Stimulated activated CD8-positive, alpha-beta memory T cell treated with anti-CD3 and anti-CD28 coated beads, Interleukin-15, amount 100 ng/mL, for 4 hours (primary cell): ENCODE data around the gene MED12L.
"Not testable (repeated sequence)": the region's sequence is repeated elsewhere in the genome, so short reads cannot be mapped to it uniquely, and the experiment has no call there.

Experiments used
- DNase-seq, 2 donors: peaks; one replicate each; pipeline ENCODE4 v3.0.0-alpha.2; 2020; ENCODE audit warnings: low read depth in 2 of 2

The MED12L gene

DNA sequence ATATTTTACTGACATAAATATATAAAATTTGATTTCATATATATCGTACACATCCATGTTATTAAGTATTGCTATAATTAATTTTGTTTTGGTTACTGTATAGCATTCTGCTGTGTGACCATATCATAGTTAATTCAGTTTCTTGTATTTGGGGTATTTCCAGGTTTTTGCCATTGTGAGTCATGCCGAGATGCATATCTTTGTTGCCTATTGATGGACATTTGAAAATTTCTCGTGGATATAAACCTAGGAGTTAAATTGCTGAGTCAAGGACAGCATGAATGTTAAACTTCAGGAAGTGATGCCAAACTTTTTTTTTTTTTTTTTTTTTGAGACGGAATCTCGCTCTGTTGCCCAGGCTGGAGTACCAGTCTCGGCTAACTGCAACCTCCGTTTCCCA is 151.3 kb downstream of the MED12L start:
- no peak for DNase-seq

DNA sequence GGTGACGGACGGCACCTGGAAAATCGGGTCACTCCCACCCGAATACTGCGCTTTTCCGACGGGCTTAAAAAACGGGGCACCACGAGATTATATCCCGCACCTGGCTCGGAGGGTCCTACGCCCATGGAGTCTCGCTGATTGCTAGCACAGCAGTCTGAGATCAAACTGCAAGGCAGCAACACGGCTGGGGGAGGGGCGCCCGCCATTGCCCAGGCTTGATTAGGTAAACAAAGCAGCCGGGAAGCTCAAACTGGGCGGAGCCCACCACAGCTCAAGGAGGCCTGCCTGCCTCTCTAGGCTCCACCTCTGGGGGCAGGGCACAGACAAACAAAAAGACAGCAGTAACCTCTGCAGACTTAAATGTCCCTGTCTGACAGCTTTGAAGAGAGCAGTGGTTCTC is 156.5 kb downstream of the MED12L start:
- DNase-seq: not testable (repeated sequence)

DNA sequence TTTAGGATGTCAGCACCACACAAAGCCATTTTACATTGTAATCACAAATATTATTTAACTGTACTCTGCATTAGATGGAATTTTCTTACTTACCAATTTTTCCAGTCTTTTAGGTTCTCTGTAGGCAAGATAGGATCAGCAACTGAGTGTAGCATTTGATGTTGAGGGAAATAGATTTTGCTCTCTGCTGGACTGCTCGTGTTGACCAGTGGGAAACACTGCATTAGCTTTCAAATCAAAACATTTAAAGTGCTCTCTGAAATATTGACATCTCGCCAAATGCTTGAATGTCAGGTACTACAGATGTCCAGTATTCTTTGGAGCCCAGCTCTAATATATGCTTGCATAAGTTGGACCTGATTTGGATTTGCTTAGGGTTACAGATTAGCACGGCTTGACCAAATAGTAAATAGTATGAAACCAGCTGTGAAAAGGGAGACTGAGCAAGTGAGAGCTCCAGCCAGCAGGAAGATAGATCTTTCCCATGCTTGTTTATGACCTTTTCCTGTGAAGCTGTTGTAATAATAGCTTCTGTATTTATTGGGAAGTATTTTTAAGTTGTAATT is 163.4 kb downstream of the MED12L start:
- DNase-seq: no peak

DNA sequence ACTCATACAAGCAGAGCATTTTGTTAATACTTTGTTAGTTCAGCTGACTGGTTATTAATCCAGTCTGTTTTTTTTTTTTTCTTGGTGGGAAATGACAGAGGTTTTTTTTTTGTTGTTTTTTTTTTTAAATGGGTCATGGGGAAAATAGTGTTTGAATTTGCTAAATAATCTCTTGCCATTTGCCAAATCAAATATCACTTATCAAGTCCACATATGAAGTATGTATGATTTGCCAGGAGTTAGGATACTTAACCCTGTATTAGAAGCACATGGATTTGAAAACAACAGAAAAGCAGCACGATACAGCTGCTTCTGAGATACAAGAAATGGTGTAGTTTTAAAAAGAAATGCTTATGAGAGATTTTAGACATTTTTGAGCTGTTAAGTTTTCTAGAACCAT is 171.3 kb downstream of the MED12L start:
- DNase-seq: no peak

DNA sequence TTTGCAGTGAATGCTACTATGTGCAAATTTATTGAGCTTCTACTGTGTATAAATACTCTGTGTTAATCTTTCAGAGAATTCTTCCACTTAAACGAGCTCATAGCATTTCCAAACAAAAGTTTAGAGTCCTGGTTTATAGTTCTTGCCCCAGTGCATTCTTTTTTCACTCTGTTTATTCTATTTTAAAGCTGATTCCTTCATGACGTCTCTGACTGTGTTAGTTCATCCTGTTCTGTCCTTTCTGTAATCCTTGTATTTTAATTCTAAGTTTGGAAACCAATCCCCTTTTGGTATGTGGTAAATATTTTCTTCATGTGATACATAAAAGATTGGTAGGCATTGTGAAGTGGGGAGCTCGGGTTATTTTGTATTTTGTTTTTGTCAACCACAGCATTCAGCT is 174.2 kb downstream of the MED12L start:
- no peak for DNase-seq

DNA sequence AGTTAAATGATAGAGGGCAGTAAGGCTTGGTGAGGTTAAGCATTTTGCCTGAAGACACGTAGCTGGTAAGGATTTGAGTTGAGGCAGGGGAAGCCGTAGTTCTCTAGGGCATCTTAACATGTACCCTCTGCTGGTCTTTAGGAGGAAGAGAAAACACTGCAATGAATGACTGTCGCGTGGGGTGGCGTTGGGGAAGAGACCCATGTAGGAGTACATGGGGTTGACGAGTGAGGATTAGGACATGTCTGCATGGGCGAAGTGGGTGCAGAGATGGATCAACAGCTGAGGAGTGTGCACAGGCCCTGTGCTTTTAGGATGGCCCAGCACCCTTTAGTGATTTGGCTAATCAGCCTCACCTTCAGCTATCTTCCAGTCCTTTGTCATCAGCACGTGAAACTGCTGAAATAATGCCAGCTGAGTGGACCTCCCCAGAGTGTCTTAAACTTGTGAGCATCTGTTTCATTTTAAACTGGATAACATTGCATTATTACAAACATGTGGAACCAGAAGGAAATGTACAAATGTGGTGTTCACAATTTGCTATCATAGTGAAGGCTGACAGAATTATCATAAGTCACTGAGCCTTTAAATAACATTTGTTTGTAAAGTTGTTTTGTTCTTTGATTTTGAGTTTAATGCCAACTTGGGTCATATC is 177.5 kb downstream of the MED12L start:
- DNase-seq: no peak

DNA sequence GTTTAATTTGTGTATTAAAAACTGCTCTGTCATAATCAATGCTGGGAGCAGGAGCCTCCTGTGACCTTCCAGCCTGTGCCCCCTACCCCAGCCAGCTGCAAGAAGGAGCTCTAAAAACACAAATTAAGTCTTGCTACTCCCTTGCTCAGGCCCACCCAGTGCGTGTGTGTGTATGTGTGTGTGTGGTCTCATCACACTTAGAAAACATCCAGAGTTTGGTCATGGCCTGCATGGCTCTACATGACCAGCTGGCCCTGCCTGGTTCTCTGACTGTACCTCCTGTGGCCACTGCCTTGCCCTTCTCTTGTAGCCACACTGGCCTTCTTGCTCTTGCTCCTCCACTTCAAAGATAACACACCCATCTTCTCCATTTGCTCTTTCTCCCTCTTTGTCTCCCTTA is 179.1 kb downstream of the MED12L start:
- no peak for DNase-seq

DNA sequence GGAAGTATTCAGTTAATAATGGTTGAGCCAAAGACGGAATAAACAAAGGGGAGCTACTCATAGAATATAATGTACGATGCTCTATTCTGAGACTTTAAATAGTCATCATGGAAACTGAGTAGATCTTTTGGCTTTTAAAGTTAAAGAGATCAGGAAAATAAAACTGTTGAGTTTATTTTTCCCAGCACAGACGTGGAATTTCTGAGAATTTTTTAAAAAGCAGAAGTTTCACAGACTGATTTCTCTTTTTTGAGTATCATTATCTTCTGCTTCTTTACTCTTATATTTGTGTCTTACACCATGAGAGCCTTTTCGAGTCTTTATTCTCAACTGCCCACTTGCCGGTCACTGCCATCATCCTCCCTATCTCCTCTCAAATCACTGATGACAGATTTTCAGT is 179.7 kb downstream of the MED12L start:
- DNase-seq: no peak

DNA sequence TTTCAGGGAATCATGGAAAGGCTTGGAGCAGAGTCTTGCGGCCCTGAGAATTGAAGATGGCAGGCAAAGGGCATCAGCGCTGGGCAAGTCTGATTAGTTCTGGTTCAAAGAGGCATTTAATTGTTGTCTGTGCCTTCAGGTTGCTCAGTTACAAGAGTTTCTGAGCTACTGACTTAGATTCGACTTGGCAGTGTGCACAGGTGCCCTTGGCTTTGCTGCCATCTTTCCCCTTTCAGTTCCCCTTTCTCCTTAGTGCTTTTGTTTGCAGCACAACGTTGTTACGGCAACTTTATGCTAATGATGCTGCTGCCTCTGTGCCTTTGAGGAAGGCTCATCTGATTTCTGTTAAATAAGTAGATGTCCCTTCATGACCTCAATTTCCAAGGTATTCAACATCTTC is 180.4 kb downstream of the MED12L start:
- no peak for DNase-seq

DNA sequence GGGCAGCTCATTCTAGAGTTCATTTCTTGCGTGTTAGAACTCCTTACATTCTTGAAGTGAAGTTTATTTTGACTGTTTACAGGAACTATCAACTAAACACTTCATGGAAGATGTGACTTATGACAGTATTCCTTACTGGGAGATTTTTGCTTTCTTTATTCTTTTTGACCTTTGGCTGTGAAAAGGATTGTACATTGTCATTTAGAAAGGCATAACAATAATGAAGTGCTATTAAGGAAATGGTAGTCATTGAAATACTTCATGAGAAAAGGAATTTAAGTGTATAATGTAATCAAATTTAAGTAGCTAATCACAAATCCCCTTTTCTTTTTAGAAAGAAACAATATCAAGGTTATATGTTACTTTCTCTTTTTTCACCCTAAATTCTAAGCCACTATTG is 181.6 kb downstream of the MED12L start:
- DNase-seq: no peak

DNA sequence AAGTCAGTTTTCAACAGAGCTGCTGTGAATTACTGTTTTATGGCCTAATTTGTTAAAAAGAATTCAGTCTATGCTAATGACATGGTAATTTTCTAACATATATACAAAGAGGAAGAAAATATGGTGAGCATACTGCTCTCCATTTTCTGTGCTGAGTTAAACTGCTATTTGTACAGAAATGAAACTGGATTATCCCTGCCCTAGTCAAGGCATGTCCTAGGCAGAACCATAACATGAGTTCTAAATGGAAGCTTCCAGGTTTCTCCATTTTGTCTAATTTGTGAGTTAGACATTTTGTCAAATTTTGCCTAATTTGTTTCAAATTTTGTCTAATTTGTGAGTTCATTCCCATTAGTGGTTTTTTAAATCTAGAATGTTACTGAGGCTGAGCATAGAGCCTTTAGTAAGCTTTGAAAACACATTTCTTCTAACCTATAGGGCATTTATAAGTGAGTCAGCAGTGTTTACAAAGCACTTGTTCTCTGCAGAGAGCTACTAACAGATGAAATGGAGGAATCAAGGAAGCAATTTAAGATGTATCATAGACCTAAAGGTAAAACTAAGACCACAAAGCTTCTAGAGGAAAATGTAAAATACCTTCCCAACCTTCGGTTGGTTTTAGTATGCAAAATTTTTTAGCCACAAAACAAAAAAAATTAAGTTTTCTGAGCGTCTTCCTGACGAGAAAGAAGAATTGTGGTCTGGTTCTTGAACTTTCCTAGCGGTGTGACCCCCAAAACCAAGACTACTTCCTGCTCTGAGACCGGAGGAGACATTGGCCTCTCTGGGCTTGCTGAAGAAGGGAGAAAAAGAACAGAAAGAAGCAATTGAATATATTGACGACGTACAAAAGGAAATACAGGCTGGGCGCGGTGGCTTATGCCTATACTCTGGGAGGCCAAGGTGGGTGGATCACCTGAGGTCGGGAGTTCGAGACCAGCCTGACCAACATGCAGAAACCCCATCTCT is 183.1 kb downstream of the MED12L start:
- no peak for DNase-seq

DNA sequence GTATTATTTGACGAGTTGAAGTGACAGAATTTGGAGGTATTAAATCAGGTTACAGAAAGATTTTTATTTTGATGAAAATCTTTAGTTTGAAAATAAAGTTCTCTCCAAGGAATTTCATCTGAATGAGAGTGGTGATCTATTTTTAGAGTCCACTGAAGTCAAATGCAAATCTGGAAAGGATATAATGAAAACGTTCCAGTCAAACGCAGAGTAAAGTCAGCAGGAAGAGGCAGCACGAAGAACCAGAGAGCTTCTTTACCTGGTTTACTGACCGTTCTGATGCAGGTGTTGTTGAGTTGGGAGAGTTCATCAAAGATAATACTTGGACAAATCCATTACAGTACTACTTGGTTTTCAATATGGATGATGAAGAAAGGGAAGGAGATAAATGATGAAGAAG is 184.2 kb downstream of the MED12L start:
- DNase-seq: no peak

DNA sequence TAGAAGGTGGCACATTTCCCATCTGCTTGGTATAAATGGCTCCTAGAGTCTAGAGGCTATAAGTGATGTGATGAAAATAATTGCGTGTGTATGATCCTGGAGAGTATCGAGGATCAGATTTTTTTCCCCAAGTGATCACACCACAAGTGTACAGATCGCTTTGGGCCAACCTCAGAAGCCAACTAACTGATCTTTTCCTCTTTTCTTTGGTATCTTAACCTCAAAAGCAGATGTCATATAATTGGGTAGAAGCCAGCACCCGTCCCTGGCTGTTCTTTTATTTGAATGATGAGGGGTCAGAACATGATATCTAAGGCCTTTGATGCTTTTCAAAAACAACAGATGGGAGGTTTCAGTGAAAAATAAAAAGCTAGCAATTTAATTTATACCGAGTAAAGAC is 189.6 kb downstream of the MED12L start:
- DNase-seq: no peak

DNA sequence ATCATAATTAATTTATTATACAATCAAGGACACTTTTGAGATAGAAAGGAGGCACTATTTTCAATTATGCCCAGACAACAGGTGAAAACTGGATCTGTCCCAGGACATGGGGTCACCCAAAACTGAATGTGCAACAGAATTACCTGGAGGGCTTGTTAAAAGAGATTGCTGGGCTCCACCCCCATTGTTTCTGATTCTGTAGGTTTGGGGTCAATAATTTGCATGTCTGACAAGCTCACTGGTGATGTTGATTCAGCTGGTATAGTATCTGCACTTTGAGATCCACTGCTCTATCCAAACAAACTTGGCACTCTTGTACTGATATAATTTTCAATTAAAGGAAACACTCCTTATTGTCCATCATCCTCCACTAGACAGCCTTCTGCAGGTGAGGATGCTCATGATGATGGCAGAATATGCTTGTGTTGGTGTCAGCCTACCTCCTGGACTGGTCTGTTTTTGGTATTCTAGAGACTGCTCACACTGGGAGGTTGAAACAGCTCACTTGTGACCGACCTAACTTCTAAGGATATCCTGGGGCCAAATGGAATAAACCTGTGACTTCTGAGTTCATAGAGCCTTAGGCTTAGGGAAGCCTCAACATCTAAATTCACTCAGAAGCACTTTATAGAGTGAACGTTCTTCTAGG is 190.7 kb downstream of the MED12L start:
- DNase-seq: no peak

DNA sequence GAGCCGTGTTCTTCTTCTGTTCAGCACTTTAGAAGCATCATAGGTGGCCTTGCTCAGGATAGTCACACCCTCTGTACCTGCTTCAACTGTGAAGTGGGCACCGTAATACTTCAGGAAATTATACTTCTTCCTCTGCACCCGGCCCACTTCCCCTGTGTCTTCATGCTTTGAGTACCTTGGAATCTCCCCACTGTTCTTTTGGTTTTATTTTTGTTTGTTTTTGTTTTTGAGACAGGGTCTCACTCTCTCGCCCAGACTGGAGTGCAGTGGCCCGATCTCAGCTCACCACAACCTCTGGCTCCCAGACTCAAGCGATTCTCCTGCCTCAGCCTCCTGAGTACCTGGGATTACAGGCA is 191.2 kb downstream of the MED12L start:
- DNase-seq: no peak

DNA sequence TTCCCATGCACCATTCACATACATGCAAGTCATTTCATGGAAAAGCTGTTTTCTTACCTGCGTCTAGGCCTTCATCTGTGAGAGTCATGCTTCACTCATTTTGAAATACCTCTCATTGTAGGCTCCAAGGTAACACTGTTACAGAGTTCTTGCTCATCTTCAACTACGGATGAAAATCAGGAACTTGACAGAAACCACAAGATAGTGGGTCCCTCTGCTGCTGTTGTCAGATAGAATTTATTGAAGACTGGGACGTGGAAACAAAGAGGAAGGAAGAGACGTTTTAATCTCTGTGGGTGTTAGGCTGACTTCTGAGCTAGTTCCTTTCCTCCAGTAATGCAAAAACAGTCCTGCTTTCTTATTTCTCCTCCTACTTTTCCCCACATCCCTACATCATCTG is 192.8 kb downstream of the MED12L start, which contains the start of gene P2RY14:
Gene P2RY14, minus strand, starts transcription at position 313 of the 400 bp plus-strand sequence. CDS start 64,226 bp downstream, outside the sequence.
- no peak for DNase-seq

DNA sequence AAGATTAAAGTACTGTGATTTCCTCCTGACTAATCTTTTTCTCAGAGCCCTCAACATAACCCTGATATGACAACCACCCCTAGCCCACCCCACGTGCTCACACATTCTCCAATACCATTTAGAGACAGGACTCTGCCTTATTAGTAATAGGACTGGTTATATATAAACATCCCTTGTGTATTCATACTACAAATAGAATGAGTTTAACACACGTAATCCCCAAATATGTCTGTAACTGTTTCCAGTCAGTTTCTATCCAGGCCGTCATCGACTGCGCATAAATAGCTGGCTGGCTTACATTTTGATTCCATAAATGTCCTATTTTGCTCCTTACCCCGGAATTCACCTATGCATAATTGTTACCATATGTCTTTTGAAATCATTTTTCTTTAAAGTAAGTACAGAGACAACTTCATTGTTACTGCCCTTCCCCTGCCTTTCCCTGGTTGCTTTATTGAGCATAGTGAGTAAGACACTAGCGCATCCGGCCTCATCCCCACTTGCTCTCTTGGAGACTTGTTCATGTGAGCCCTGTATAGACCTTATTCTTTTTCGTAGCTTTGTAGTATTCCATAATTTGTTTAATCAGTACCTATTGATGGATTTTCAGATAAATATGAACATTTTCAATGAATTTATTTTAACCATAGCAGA is 196.3 kb downstream of the MED12L start:
- DNase-seq: no peak

DNA sequence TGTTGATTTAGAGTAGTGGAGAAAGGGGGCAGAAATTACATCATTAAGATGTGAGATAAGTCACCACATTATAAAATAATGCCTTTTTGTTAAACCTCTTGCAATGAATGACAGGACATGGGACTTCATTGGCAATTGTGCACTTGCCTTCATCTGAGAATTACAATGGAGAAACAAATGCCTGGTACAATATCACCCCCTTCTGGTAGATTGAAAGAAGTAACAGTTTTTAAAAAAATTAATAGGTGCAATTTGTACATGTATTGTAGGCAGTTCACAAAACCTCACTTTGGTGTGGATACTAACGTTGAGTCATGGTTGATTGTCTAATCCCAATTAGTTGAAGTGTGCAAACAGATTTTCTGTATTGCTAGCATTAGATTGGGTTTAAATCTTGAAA is 197.5 kb downstream of the MED12L start:
- no peak for DNase-seq

DNA sequence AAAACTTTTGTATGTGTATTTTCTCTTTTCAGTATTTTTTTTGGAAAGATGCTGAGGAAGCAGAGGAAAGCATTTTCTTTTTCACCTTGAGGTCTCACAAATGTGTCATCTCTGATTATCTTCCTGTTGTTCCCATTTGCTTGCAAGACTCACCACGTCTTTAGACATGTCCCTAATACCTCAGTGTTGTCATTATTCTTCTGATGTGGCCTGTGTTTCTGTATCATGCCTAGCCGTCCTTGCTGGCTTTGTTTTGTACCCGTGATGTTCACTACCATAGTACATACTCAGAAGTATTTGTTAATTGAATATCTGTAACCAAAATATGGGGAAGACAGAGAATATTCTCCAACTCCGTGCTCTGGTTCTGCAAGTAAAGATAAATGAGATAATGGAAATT is 197.9 kb downstream of the MED12L start:
- DNase-seq: no peak

DNA sequence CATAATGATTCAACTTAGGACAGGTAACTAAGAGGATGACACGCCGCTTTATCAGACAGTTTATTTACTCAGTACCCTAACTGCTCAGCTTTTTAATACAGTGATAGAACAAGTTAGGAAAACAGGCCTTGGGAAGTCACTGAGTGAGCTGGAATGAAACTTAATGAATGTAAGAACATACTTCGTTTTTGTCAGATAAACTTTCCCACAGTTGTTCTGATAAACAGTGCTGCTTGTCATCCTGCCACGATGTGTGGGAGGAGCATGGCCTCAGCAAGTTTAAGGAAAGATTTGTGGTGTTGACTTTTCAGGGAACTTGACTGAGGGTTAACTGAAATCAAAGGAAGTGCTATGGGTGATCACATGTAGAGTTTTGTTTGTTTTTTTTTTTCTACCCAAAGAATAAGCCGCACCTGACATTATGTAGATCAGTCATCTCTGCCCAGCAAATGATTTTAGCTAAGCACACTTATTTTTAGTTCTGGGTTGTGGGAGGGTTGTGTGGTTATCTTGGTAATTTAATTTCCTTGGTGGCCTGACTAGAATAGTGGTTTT is 198.5 kb downstream of the MED12L start:
- no peak for DNase-seq

DNA sequence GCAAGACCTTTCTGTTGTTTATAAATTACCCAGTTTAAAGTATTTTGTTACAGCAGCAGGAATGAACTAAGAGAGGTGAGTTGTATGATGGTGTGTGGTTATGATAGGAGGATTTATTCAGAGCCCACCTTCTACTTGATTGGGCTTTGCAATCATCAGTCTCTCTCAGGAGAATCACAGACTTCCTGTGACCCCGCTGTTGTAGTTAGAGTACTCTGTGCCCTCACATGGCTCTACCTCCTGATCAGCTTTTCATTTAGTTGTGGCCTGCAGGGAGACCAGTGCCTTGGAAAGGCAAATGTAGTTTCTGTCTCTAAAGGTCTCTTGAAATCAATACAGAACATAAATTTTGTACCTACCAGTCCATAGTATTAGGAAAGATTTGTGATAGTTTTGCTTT is 200.5 kb downstream of the MED12L start:
- no peak for DNase-seq

DNA sequence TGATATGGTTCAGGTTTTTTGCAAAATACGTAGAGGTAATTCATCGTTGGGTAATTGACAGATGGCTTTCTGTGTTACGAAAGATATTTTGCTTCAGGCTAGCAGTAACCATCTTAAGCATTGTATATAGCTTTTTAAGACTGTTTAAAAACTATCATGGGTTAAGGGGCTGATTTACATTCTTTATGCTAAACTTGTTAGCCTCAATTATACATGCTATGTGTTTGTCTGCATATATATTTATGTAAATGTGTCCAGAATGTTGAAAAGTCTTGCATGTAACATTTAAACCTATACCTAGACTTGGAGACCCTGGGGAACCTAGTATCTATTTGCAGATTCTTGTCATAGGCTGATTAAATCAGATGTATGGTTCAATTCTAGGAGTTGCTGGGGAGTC is 204.0 kb downstream of the MED12L start:
- no peak for DNase-seq
